GM18951 (cell line): Measurements from ENCODE around the gene PAGE1.
"Not testable (repeated sequence)": the region's sequence is repeated elsewhere in the genome, so short reads cannot be mapped to it uniquely, and the experiment has no call there.

Experiments used
- POLR2A ChIP-seq: IDR thresholded peaks from 4 replicates; pipeline ENCODE4 v1.6.1; 2011; ENCODE audit warnings: mild to moderate bottlenecking; ENCODE audit not compliant: insufficient read length, insufficient read depth; ENCODE audit errors: extremely low read depth
- in situ Hi-C: fragments of 300-500 bp; cut with MboI; formaldehyde crosslinking; loops from one replicate; pipeline ENCODE4 v1.12.0; 2022; ENCODE audit warnings: low sequenced_read_pairs, mixed read lengths, inconsistent platforms; ENCODE audit not compliant: unreplicated experiment

The PAGE1 gene

DNA sequence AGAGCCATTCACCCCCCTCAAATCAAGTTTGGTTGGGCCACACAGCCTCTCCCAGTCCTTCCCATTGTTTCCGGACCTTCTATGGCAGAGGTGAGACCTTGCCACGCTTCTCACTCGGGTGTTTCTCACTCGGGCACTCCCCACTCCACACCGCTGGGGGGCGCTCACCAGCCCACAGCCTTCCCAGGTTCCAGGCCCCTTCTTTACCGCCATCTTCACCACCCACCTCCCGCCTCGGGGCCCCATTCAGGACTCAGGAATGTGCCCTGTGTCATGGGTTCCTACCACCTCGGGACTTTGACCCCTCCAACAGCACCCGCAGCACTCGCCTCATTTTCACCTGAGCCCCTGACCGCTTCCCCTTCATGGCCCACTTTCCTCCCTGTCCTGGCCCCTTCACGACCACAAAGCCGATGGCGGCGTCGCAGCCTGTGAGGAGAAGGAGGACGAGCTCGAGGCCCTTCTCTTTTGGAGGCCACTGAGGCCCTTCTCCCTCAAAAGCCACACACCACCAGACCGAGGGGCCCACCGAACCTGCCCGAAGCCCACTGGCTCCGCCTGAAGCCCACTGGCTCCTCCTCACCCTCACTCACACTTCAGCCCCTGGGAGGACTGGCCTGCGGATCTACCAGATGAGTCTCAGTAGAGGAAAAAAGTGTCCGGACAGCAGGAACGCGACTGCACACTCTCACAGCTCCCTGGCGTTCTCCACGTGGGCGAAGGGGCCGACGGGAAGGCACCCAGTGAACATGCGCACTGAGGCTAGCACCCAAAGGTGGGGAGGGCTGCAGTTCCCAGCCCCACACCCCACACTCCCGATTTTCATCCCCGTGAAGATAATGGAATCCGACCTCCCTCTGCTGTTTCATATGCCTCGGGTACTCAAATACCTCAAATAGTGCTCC lies at the start of gene PAGE1:
Gene PAGE1 (minus strand): TSS at position 709 of the 905 bp plus-strand sequence. CDS start 1,214 bp downstream, outside the sequence.
- in situ Hi-C loops, result no loop called here
- no peak for TF ChIP-seq POLR2A

- in situ Hi-C loops, result not testable (repeated sequence)
Measured at GRCh38 chrX:49741501-49741900, 45.7 kb upstream of the PAGE1 start.

GRCh38 chrX:49727847-49728246 lies 32.1 kb upstream of the PAGE1 start:
- in situ Hi-C loops, result no loop called here

GRCh38 chrX:49726966-49727365 lies 31.2 kb upstream of the PAGE1 start:
- in situ Hi-C loops, result no loop called here
- TF ChIP-seq POLR2A, result no peak

More at GRCh38 chrX:49727847-49728246, 32.1 kb upstream of the PAGE1 start:
- no peak for TF ChIP-seq POLR2A

DNA sequence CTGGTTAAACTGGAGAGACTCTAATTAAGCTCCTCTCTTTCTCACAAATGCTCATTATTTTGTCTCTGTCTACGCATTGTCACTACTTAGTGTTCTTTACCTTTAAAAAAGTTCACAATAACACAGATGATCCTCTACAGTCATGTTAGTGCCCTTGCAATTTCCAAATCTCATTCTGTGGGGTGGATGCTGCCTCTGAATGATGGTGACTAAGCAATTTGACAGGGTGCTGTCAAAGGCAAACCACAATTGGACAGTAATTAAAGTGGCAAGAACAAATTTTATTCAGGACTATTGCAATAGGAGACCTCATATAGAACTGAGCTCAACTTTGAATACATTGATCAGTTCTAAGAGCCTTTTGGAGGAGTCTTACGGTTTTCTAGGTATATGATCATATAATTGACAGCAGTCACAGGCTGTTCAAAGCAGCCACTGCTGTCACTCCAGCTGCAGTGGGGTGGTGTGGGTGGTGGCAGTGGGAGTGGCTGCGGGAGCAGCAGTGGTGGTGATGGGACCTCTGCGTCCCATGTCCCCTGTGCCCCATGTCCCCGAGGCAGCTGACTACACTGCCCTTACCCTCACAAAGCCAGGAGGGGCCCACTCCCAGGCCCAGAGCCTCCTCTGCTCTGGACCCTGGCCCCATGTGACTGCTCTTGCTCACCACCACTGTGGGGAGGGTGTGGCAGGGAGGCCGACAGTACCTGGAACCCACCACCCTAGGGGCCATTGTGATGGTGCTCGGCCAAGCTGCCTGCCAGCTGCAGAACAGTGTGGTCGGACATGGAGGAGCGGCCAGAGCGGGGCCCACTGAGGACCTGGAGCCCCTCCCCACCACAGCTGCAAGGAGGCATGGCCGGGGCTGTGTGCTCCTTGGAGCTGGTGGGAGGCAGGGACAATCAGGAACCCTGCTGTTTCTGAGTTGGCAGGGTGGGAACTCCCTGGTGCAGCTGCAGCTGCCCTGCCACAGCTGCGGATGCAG lies 30.4 kb upstream of the PAGE1 start:
- no peak for TF ChIP-seq POLR2A
- in situ Hi-C loops, result no loop called here

GRCh38 chrX:49725401-49725800 lies 29.6 kb upstream of the PAGE1 start:
- TF ChIP-seq POLR2A, result no peak
- in situ Hi-C loops, result no loop called here

- in situ Hi-C loops, result not testable (repeated sequence)
Measured at GRCh38 chrX:49720106-49720505, 24.3 kb upstream of the PAGE1 start.

GRCh38 chrX:49712577-49712976 lies 16.8 kb upstream of the PAGE1 start:
- no peak for TF ChIP-seq POLR2A
- in situ Hi-C loops, result no loop called here

DNA sequence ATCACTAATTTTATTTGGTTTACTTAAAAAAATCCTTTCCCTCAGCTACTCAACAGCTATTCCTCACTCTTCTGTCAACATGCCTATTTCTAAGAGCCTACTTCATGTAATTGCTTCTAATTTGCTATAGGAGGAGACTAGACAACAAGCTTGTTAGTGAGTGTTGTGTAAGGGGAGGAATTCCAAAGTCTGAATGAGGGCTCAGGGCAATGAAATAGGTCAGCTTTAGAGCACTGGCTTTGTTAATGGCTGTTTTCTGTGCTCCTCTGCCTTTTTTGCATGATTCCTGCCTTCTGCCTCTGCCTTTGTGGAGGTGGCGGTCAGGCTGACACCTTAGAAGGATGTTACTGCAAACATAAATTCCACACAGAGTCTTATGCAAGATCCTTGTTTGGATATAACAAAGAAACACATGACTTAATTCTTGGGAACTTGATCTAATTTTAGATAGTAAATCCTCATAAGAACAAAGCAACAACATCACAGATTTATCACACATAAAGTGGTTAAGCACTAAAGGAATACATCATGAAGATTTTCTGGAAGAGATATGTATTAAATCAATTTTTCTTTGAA lies 15.0 kb upstream of the PAGE1 start:
- in situ Hi-C loops, result no loop called here
- no peak for TF ChIP-seq POLR2A

DNA sequence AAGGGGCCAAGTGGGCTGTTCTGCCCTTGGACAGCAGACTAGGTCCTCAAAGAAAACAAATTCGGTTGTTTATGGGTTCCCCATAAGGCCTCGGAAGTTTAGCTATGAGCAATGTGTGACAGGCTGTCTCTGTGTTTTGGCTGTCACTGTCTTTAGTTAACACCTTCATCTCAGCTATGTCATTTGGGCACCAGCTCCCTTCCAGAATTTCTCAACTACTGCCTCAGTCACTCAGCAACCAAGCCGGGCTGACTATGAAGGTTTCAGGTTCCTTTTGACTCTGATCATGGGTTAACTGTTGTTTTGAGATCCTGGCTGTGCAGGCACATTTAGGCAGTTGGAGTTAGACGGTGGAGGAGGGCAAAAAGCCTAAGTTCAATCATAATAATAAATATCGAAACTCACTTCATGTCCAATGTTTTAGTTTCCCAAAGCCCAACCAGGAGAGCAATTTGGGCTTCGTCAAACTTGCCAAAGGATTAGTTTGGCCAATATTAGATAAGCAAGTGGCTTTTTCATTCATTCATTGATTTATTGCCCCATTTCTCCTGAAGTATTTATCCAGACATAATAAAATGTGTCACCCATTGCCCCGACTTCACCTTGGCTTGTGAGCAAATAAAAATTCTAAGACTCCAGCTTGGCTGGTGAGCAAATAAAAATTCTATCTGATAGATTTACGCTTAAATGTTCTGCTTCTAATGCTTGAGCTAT lies 9.1 kb upstream of the PAGE1 start:
- TF ChIP-seq POLR2A, result no peak
- in situ Hi-C loops, result no loop called here

GRCh38 chrX:49701933-49702332 lies 6.1 kb upstream of the PAGE1 start:
- TF ChIP-seq POLR2A, result no peak
- in situ Hi-C loops, result no loop called here

GRCh38 chrX:49701323-49701722 lies 5.5 kb upstream of the PAGE1 start:
- in situ Hi-C loops, result no loop called here
- TF ChIP-seq POLR2A, result no peak

- TF ChIP-seq POLR2A, result no peak
- in situ Hi-C loops, result no loop called here
Measured at GRCh38 chrX:49675075-49675719, 20.6 kb downstream of the PAGE1 start.
